SH-SY5Y (cell line): ENCODE measurements around the gene ZNF362.

ENCODE experiments used
- GATA2 ChIP-seq: IDR thresholded peaks from 2 replicates; pipeline ENCODE4 v1.6.1; 2011; ENCODE audit warnings: mild to moderate bottlenecking, low read depth, low read length
- GATA3 ChIP-seq: IDR thresholded peaks from 2 replicates; pipeline ENCODE4 v1.6.1; 2011; ENCODE audit warnings: low read depth, mild to moderate bottlenecking, low read length, moderate library complexity

ZNF362 gene

DNA sequence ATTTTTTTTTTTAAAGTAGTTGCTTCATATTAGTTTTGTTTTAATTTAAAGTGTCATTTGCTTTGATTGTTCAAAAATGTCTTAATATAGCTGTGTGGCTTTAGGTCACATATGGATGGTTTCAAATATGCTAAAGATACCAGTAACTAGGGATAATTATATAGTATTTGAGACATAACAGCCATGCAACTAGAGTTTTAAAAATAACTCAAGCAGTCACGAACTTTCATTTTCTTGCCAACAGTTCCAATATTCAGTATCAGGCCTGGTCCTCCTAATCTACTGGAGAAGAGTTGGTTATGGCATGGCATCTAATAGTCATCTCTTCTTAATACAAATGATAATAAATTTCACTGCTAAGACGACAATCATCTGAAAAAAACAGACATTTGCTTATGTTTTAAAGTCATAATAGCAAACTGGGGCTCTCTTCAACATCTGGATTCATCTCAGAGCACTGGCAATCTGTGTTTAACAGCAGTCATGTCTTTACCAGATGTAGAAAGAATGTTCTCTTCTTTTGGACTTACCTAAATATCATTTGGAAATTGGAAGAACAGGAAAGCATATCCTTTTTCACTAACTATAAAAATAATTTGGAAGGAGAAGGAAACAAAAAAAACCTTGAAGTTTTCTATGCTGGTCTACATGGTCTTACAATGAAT, 88.7 kb downstream of the ZNF362 start:
- TF ChIP-seq GATA2 (no peak), GATA3 (no peak)

DNA sequence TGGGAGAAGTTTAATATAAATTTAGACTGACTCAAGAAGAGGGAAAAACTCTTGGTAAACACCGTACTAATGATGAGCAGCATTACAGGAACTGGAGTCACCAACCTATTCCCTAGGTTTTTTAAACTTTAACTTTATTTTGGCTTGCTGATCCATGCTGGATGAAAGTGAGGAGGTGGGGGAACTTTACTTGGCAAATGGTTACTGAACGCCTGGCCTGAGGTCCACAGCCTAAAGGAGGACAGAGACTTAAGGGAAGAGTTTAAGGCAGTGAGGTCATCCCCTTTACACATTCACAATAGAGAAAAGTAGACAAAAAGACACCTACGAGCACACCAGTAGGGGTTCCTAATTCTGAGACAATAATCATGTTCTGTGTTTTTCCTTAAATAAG, 90.2 kb downstream of the ZNF362 start:
- TF ChIP-seq GATA2, result no peak
- no peak for TF ChIP-seq GATA3

DNA sequence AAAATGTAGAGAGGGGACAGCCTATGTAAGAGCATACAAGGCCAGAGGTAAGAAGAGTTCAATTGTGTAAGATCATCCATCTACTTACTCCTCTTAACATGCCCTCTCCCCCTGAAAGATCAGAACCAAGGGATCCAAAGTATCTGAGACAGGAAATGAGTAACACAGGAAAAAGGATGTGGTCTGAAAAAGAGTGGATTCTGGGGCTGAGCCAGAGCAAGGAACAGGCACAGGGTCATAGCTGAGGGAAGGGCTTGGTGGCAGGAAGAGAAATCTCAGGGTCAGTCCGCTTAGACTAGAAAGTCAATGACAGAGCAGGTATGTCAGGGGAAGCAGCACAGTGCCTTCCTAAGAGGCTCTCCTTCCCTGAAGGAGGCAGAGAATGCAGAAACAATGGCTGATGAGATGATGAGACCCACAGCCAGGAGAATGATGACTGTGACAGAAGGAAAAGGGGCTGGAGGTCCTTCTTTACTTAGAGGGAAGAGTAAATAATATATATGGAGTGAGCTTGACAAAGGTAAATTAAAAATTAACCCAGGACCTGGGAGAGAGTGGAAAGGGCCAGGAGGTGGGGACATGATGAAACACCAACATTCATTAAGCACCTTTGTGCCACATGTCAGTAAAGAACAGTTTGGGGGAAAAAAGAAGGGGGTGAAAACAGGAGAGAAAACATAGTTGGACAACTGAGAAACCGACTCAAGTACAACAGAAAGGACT, 90.8 kb downstream of the ZNF362 start:
- TF ChIP-seq GATA2 (no peak), GATA3 (no peak)

GRCh38 chr1:33347650-33347992, 91.3 kb downstream of the ZNF362 start:
- TF ChIP-seq GATA2 (no peak), GATA3 (no peak)

DNA sequence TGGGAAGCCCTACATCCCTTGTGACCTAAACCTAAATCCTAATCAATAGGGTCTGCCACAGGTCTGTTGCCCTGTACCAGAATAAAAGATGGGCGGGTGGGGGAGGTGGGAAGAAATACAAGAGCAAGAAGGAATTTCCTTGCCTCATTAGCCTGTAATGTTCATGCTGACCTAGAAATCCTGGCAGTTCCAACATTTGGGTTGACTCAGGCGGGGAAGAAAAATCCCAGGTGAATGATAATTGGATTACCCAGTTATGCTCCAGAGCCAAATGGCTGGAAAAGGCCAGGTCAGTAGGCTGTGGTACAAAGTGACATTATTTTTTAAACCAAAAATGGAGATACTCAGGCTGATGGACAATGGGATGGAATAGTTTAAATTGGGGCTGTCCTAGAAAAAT, 91.9 kb downstream of the ZNF362 start:
- TF ChIP-seq GATA2 (no peak), GATA3 (no peak)

GRCh38 chr1:33348676-33349080, 92.4 kb downstream of the ZNF362 start:
- TF ChIP-seq GATA2 (no peak), GATA3 (no peak)

DNA sequence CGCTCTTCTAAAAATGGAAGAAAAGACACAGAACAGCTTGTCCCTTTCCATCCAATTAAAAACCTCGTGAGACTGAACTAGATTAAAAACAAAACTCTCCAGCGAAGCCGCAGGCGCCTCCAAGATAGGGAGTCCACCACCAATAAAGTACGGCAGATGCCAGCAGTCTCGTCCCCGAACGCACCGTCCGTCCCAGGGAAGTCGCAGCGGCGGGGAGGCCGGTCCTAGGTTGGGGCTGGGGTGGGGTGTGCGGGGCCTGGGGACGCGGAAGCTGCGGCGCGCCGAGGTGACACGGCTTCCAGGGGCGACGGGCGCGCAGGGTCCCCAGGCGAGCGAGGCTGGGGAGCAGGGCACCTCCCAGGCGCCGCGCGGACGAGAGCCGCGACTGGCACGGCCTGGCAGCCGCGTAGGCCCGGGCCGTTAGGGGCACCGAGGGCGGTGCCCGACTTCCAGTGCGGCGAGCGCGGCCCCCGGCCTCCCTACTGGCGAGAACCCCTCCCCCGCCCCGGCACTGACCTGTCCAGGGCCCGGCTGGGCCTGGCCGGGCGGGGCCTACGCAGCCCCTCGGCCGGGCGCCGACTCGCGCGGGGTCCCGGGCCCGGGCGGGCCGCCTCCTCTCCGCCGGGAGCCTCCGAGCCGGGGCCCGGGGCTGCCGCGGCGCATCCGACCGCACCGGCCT, 92.9 kb downstream of the ZNF362 start:
- TF ChIP-seq GATA2 (no peak), GATA3 (no peak)

- TF ChIP-seq GATA3, result no peak
- no peak for TF ChIP-seq GATA2
Observed at GRCh38 chr1:33349778-33350610, 93.7 kb downstream of the ZNF362 start.
